ENCODE data around the gene LUC7L3.

LUC7L3 gene

DNA sequence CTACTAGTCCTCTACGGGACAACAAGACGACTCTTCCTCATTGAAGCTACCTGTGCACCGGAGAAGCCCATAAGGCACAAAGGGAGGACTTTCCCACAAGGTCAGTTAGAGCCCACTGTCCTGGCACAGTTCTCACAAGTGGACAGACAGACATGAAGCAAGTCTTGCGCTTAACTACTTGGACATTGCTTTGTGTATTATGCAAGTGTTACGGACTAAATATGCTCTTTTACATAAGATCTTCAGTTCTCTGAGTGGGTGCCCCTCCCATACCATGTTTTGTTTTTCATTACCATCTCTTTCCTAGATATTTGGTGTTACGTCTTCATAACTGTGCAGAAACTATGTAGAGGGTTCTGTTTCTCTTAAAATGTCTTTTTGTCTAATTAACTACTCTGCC, 29.8 kb downstream of the LUC7L3 start:
- TF ChIP-seq, protein P1, sequence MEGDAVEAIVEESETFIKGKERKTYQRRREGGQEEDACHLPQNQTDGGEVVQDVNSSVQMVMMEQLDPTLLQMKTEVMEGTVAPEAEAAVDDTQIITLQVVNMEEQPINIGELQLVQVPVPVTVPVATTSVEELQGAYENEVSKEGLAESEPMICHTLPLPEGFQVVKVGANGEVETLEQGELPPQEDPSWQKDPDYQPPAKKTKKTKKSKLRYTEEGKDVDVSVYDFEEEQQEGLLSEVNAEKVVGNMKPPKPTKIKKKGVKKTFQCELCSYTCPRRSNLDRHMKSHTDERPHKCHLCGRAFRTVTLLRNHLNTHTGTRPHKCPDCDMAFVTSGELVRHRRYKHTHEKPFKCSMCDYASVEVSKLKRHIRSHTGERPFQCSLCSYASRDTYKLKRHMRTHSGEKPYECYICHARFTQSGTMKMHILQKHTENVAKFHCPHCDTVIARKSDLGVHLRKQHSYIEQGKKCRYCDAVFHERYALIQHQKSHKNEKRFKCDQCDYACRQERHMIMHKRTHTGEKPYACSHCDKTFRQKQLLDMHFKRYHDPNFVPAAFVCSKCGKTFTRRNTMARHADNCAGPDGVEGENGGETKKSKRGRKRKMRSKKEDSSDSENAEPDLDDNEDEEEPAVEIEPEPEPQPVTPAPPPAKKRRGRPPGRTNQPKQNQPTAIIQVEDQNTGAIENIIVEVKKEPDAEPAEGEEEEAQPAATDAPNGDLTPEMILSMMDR (IDR thresholded peaks at IDR 0.05; ENCODE audit: unreplicated experiment in 3 of 3): no peak
- no peaks in the 10 kb centered on the region for H3K4me1 Mint-ChIP-seq
- H3K9me3 Mint-ChIP-seq: no peaks in the 10 kb centered on the region
- H3K36me3 Mint-ChIP-seq (ENCODE audit: low read depth): peaks cover 71% of the 10 kb centered on the region
- no peaks in the 10 kb centered on the region for H3K27me3 Mint-ChIP-seq (ENCODE audit: low read depth)
- H3K4me3 Mint-ChIP-seq: no peak overlapping the region
- H3K27ac Mint-ChIP-seq: peak overlapping the region in 1 of 3 experiments; percentile 1

DNA sequence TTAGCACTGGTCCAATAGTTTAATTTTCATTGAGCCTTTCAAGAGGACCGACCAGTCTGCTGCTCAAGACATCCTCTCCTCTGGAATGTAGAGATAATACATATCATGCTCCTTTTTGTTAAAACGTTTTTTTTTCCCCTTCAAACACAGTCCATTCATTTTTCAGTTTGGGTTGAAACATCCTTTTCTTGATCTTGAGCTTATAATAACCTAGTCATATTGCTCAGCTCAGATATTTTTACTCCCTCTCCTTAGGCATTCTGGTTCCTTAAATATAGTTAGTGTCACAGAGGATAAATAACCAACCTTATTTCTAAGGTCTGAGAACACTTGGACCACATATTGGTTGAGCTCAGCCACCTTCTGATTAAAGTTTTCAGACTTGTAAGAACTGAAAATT, 35.1 kb downstream of the LUC7L3 start:
- peaks cover 5% of the 10 kb centered on the region for H3K4me1 Mint-ChIP-seq
- no peaks in the 10 kb centered on the region for H3K9me3 Mint-ChIP-seq
- H3K27ac Mint-ChIP-seq: no peak overlapping the region
- H3K4me3 Mint-ChIP-seq: no peak overlapping the region
- TF ChIP-seq, protein P1 (IDR thresholded peaks at IDR 0.05; ENCODE audit: unreplicated experiment in 3 of 3): no peak
- peaks cover 50% of the 10 kb centered on the region for H3K36me3 Mint-ChIP-seq (ENCODE audit: low read depth)
- H3K27me3 Mint-ChIP-seq (ENCODE audit: low read depth): no peaks in the 10 kb centered on the region

DNA sequence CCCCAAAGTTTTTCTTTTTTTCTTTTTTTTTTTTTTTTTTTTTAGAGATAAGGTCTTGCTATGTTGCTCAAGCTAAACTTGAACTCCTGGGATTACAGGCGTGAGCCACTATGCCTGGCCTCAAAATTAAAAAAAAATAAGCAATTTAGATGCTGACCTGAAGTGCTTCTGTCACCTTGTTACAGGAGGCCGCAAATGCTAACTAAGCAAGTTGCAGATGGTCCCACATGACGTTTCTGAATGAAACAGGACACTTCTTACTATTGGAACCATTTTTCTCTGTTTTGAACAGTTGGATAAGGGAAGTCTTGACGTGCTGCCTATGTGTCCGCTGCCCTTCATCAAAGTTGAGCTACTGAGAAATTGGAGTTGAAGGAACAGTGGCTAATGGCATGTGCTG, 39.1 kb downstream of the LUC7L3 start:
- peaks cover 19% of the 10 kb centered on the region for H3K36me3 Mint-ChIP-seq (ENCODE audit: low read depth)
- peaks cover 11% of the 10 kb centered on the region for H3K4me1 Mint-ChIP-seq
- H3K4me3 Mint-ChIP-seq: no peak overlapping the region

DNA sequence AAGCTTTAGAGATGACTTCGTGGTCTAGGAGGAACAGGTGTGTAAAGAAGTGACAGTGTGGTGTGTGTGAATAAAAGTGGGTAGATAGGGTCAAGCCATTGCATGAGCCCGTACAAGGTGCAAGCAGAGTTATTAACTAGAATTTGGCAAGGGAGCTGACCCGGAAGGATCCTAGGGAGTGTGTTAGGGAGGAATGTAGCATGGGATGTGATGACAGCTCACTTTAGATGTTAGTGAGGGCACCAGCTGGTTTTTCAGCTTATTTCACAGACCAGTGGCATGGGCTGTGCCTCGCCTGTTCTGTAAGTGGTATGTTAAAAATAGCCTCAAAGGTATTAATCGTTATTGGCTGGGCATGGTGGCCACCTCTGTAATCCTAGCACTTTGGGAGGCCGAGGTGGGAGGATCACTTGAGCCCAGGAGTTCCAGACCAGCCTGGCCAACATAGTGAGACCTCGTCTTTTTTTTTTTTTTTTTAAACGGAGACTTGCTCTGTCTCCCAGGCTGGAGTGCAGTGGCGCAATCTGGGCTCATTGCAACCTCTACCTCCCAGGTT, 39.7 kb downstream of the LUC7L3 start:
- Mint-ChIP-seq H3K27me3 (ENCODE audit: low read depth) (no peaks in the 10 kb centered on the region), H3K4me3 (no peak overlapping the region), H3K36me3 (ENCODE audit: low read depth) (peaks cover 15% of the 10 kb centered on the region), H3K9me3 (no peaks in the 10 kb centered on the region), H3K27ac (peak overlapping the region in 1 of 3 experiments; percentile 15), H3K4me1 (peaks cover 13% of the 10 kb centered on the region)
- TF ChIP-seq, protein P1 (IDR thresholded peaks at IDR 0.05; ENCODE audit: unreplicated experiment in 3 of 3): no peak

More for the DNA sequence above, 39.1 kb downstream of the LUC7L3 start:
- no peaks in the 10 kb centered on the region for H3K27me3 Mint-ChIP-seq (ENCODE audit: low read depth)
- TF ChIP-seq, protein P1 (IDR thresholded peaks at IDR 0.05; ENCODE audit: unreplicated experiment in 3 of 3): no peak
- no peak overlapping the region for H3K27ac Mint-ChIP-seq
- no peaks in the 10 kb centered on the region for H3K9me3 Mint-ChIP-seq

DNA sequence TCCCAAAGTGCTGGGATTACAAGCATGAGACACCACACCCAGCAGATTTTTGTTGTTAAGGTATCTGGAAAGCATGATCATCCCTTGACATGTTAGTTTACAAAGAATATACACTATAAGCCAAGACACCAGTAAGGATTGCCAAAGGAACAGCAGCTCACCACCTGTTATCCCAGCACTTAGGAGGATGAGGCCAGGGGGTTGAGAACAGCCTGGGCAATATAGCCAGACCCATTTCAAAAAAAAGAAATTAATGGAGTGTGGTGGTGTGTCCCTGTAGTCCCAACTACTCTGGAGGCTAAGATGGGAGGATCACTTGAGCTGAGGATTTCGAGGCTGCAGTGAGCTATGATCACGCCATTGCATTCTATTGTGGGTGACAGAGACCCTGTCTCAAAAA, 42.8 kb downstream of the LUC7L3 start:
- Mint-ChIP-seq H3K27ac (no peak overlapping the region), H3K27me3 (ENCODE audit: low read depth) (no peaks in the 10 kb centered on the region), H3K4me3 (peak overlapping the region in 2 of 3 experiments; percentile 25 to 29), H3K4me1 (peaks cover 31% of the 10 kb centered on the region), H3K9me3 (no peaks in the 10 kb centered on the region), H3K36me3 (ENCODE audit: low read depth) (no peaks in the 10 kb centered on the region)
- TF ChIP-seq, protein P1 (IDR thresholded peaks at IDR 0.05; ENCODE audit: unreplicated experiment in 3 of 3): no peak

All from nephron (organoid).